HEK293 (cell line): ENCODE measurements around the gene LIN37.

ENCODE experiments used
- ZBTB1 ChIP-seq: fragments of 450-650 bp; formaldehyde crosslinking; IDR thresholded peaks from 2 replicates; pipeline ENCODE4 v1.5.1; 2016; ENCODE audit warnings: missing biosample characterization, missing genetic modification characterization
- ZNF248 ChIP-seq: fragments of 450-650 bp; formaldehyde crosslinking; IDR thresholded peaks from 2 replicates; pipeline ENCODE4 v1.5.1; 2017; ENCODE audit warnings: missing biosample characterization, missing genetic modification characterization
- ZNF544 ChIP-seq: fragments of 450-650 bp; formaldehyde crosslinking; IDR thresholded peaks from 2 replicates; pipeline ENCODE4 v1.5.0; 2017; ENCODE audit warnings: missing biosample characterization, missing genetic modification characterization

- no peak for TF ChIP-seq ZBTB1 (tag by site-specific recombination)
- TF ChIP-seq ZNF544 (tag by site-specific recombination): no peak
- no peak for TF ChIP-seq ZNF248
Observed at GRCh38 chr19:35720163-35720524, 28.2 kb upstream of the LIN37 start.
